Bronchial smooth muscle cell (primary cell): ENCODE results near the gene BCL2L14. TPM values are rescaled to one million over a fixed set of nuclear protein-coding genes. Genes with fewer than 3 reads are reported as not detected.

Experiments
- total RNA-seq: library from RNA; depleted of rRNA; stranded (reverse); fragments of >200 nt; gene quantifications from 2 replicates; pipeline ENCODE4 v1.2.1, GENCODE V29; 2014

Gene BCL2L14
- under 0.01 TPM in 1 of 2 replicates, not detected in the other for total RNA-seq

GRCh38 chr12:12070674-12071656, at the start of gene BCL2L14:
TSS of gene BCL2L14 (plus strand) at chr12:12070939. CDS start at chr12:12079306, 8,367 bp downstream.

Other genes with a start within 250 kb of the BCL2L14 start
- gene LRP6, start 196.1 kb downstream of the BCL2L14 start, total RNA-seq = 40.4 and 44.0 TPM in 2 replicates